ENCODE measurements around the gene CERS6. TPM values are rescaled to one million over a fixed set of nuclear protein-coding genes. Genes with fewer than 3 reads are reported as not detected.

CERS6 gene
- polyA plus RNA-seq, 1 donor (not counting 4 experiments of a cell fraction or from before 2014, with no cell fraction given): 19.5 TPM

DNA sequence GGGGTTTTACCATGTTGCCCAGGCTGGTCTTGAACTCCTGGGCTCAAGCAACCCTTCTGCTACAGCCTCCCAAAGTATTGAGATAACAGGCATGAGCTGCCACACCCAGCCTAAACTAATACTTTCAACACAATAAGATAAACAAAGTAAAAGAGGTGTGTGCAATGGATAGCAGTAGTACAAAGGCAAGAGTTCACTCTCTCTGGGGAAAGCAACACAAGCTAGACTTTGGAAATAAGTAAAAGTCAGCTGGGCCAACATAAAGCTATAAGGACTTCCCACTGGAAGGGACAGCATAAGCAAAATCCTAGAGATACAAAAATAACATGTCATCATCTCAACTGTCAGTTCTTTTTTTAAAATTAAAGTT lies 341.2 kb downstream of the CERS6 start:
- H3K36me3 ChIP-seq (ENCODE audit: control insufficient read depth in 2 of 2, extremely low read depth in 1 of 2, insufficient read depth in 2 of 2, low read length in 2 of 2): no peaks in the 10 kb centered on the region
- FAIRE-seq (no peak), DNase-seq (ENCODE audit: low read depth, low spot score) (no peak)
- H2AFZ ChIP-seq (ENCODE audit: control insufficient read depth, low read length): no peak overlapping the region
- no peaks in the 10 kb centered on the region for H3K9me1 ChIP-seq (ENCODE audit: control insufficient read depth, extremely low read depth, insufficient read depth, low read length)
- no peak overlapping the region for H3K27ac ChIP-seq (ENCODE audit: control insufficient read depth, insufficient read depth, low read length)
- H3K27me3 ChIP-seq (ENCODE audit: control insufficient read depth, extremely low read depth, insufficient read depth, low read length): no peaks in the 10 kb centered on the region
- no peaks in the 10 kb centered on the region for H4K20me1 ChIP-seq (ENCODE audit: control insufficient read depth, extremely low read depth, insufficient read depth, low read length)
- H3K9ac ChIP-seq (ENCODE audit: control insufficient read depth, extremely low read depth, insufficient read depth, low read length): no peak overlapping the region
- H3K4me2 ChIP-seq (ENCODE audit: control insufficient read depth, extremely low read depth, insufficient read depth, low read depth, low read length): no peak overlapping the region
- dilution Hi-C loops (cut with MboI; ENCODE audit: extremely low pct_ligation_motif_present, low sequenced_read_pairs): no loop called here
- H3K4me1 ChIP-seq (ENCODE audit: control insufficient read depth, extremely low read depth, insufficient read depth, low read length): no peaks in the 10 kb centered on the region
- H3K4me3 ChIP-seq (ENCODE audit: control insufficient read depth in 2 of 3, extremely low read depth in 1 of 3, insufficient read depth in 2 of 3, low read depth in 1 of 3, low read length in 3 of 3): no peak overlapping the region
- TF ChIP-seq EZH2 (IDR thresholded peaks at IDR 0.05; ENCODE audit: low read length): no peak
- TF ChIP-seq, protein P1, sequence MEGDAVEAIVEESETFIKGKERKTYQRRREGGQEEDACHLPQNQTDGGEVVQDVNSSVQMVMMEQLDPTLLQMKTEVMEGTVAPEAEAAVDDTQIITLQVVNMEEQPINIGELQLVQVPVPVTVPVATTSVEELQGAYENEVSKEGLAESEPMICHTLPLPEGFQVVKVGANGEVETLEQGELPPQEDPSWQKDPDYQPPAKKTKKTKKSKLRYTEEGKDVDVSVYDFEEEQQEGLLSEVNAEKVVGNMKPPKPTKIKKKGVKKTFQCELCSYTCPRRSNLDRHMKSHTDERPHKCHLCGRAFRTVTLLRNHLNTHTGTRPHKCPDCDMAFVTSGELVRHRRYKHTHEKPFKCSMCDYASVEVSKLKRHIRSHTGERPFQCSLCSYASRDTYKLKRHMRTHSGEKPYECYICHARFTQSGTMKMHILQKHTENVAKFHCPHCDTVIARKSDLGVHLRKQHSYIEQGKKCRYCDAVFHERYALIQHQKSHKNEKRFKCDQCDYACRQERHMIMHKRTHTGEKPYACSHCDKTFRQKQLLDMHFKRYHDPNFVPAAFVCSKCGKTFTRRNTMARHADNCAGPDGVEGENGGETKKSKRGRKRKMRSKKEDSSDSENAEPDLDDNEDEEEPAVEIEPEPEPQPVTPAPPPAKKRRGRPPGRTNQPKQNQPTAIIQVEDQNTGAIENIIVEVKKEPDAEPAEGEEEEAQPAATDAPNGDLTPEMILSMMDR (optimal IDR thresholded peaks at IDR 0.05 in 1 of 3, IDR thresholded peaks at IDR 0.05 in 1 of 3, conservative IDR thresholded peaks at IDR 0.05 in 1 of 3; ENCODE audit: extremely low read depth in 1 of 3, insufficient read depth in 2 of 3, low read length in 3 of 3): no peak
- no peaks in the 10 kb centered on the region for H3K79me2 ChIP-seq (ENCODE audit: control insufficient read depth, insufficient read depth, low read length)
- H3K9me3 ChIP-seq (ENCODE audit: control insufficient read depth, low read depth, low read length): no peaks in the 10 kb centered on the region

DNA sequence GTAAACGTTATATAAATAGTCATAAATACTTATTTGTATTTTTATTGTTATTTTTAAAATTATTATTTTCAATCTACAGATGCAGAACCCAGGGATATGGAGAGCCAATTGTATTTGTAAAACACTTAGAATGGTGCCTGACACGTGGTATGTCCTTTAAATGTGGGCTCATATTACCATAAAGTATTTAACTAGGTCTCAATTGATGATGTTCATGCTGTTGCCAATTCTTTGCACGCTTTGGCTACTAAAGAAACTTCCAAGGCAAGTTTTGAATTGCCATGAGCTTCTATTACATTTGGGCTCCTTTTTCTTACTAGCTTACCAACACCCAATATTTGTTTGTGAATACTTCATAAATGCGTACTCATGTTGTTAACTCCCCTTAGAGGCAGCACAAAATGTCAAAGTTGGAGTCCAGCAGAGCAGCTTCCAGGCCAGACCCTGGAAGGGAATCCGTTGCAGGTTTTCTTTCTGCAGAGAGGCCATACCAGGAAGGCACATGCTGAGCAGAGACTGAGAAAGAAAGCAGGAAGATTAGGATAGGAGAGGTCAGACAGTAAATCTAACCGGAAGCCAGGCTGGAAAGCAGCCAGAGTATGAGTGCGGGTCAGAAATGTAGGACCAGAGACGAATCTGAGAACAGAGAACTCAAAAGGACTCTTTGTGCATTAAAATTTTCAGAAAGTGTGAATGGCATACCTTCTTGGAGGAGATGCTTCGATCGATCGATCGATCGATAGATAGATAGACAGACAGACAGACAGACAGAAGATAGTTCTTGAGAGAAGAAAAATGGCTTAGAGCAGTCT lies 342.2 kb downstream of the CERS6 start:
- Histone ChIP-seq H3K4me3 (ENCODE audit: control insufficient read depth in 2 of 3, extremely low read depth in 1 of 3, insufficient read depth in 2 of 3, low read depth in 1 of 3, low read length in 3 of 3) (no peak overlapping the region), H3K36me3 (ENCODE audit: control insufficient read depth in 2 of 2, extremely low read depth in 1 of 2, insufficient read depth in 2 of 2, low read length in 2 of 2) (no peaks in the 10 kb centered on the region), H2AFZ (ENCODE audit: control insufficient read depth, low read length) (no peak overlapping the region), H4K20me1 (ENCODE audit: control insufficient read depth, extremely low read depth, insufficient read depth, low read length) (no peaks in the 10 kb centered on the region), H3K4me2 (ENCODE audit: control insufficient read depth, extremely low read depth, insufficient read depth, low read depth, low read length) (no peak overlapping the region), H3K27ac (ENCODE audit: control insufficient read depth, insufficient read depth, low read length) (no peak overlapping the region), H3K9me3 (ENCODE audit: control insufficient read depth, low read depth, low read length) (no peaks in the 10 kb centered on the region), H3K4me1 (ENCODE audit: control insufficient read depth, extremely low read depth, insufficient read depth, low read length) (no peaks in the 10 kb centered on the region), H3K27me3 (ENCODE audit: control insufficient read depth, extremely low read depth, insufficient read depth, low read length) (no peaks in the 10 kb centered on the region), H3K79me2 (ENCODE audit: control insufficient read depth, insufficient read depth, low read length) (no peaks in the 10 kb centered on the region), H3K9me1 (ENCODE audit: control insufficient read depth, extremely low read depth, insufficient read depth, low read length) (no peaks in the 10 kb centered on the region), H3K9ac (ENCODE audit: control insufficient read depth, extremely low read depth, insufficient read depth, low read length) (no peak overlapping the region)
- TF ChIP-seq EZH2 (IDR thresholded peaks at IDR 0.05; ENCODE audit: low read length): no peak
- dilution Hi-C loops (cut with MboI; ENCODE audit: extremely low pct_ligation_motif_present, low sequenced_read_pairs): no loop called here
- DNase-seq (ENCODE audit: low read depth, low spot score): no peak
- FAIRE-seq: no peak
